ENCODE measurements around the gene TKTL1. TPM values are rescaled to one million over a fixed set of nuclear protein-coding genes. Genes with fewer than 3 reads are reported as not detected.

TKTL1 gene
- total and polyA plus RNA-seq, 2 of the 8 experiments (the other 6 are each of a cell fraction or from before 2014, with no cell fraction given), result 0.05 TPM; not detected in 1

- ChIA-PET POLR2A (ENCODE audit: partially characterized antibody) (no interaction called here), CTCF (ENCODE audit: partially characterized antibody) (interaction anchor here (0.7 kb wide), 1 partner anchor 13 kb away, joined by 3 read pairs; no protein-coding TSS in a partner anchor)
- H3K9ac ChIP-seq (replicated peaks in 1 of 4; ENCODE audit: extremely low read depth in 1 of 4, low read depth in 3 of 4, low read length in 3 of 4), result no peak overlapping the region
- H3K4me3 ChIP-seq (ENCODE audit: extremely low read depth in 1 of 4, insufficient read depth in 2 of 4, low read depth in 3 of 4, low read length in 4 of 4), result no peak overlapping the region
- no peak overlapping the region for H2AFZ ChIP-seq (ENCODE audit: low read length)
- no peak overlapping the region for H4K91ac ChIP-seq (replicated peaks; ENCODE audit: insufficient read length, low read length)
- no peak overlapping the region for H2BK20ac ChIP-seq (ENCODE audit: low read length)
- no peak overlapping the region for H3K4ac ChIP-seq (replicated peaks; ENCODE audit: insufficient read length, low read depth, low read length)
- no peaks in the 10 kb centered on the region for H3K4me1 ChIP-seq (replicated peaks in 1 of 4; ENCODE audit: control insufficient read depth in 3 of 4, insufficient read depth in 4 of 4, low read length in 3 of 4)
- no peak overlapping the region for H3K56ac ChIP-seq (replicated peaks; ENCODE audit: insufficient read length, low read depth, low read length)
- H3K18ac ChIP-seq (ENCODE audit: extremely low read depth, low read length), result no peak overlapping the region
- H3K36me3 ChIP-seq (ENCODE audit: control insufficient read depth in 2 of 4, insufficient read depth in 4 of 4, low read length in 3 of 4), result no peaks in the 10 kb centered on the region
- H4K5ac ChIP-seq (ENCODE audit: insufficient read length, low read depth, low read length), result no peak overlapping the region
- TF ChIP-seq TEAD4 (IDR thresholded peaks at IDR 0.05; ENCODE audit: low read depth, low read length) (no peak), GABPA (IDR thresholded peaks at IDR 0.05; ENCODE audit: borderline replicate concordance, insufficient read depth, low read length) (no peak), SUZ12 (IDR thresholded peaks at IDR 0.05; ENCODE audit: low read length) (no peak), NRF1 (IDR thresholded peaks at IDR 0.05; ENCODE audit: low read depth, low read length) (no peak), SIN3A (conservative IDR thresholded peaks at IDR 0.05 in 1 of 2, IDR thresholded peaks at IDR 0.05 in 1 of 2; ENCODE audit: low read depth in 1 of 2, low read length in 2 of 2) (no peak), ATF3 (IDR thresholded peaks at IDR 0.05; ENCODE audit: insufficient read depth, low read depth, low read length) (no peak), BCL11A (IDR thresholded peaks at IDR 0.05; ENCODE audit: low read depth in 2 of 2, low read length in 2 of 2) (no peak), CHD1 (IDR thresholded peaks at IDR 0.05; ENCODE audit: low read depth, low read length) (no peak), BACH1 (IDR thresholded peaks at IDR 0.05; ENCODE audit: low read length) (no peak), FOSL1 (IDR thresholded peaks at IDR 0.05; ENCODE audit: insufficient read depth, low read depth, low read length) (no peak)
- H3K23ac ChIP-seq (ENCODE audit: insufficient read length), result no peak overlapping the region
- H4K8ac ChIP-seq (ENCODE audit: extremely low read depth, insufficient read depth, low read length), result no peak overlapping the region
- H2BK120ac ChIP-seq (replicated peaks; ENCODE audit: low read depth, low read length), result no peak overlapping the region
- H2BK12ac ChIP-seq (ENCODE audit: low read depth, low read length), result no peak overlapping the region
- no peak for FAIRE-seq
- H2AK5ac ChIP-seq (ENCODE audit: low read depth, low read length), result no peak overlapping the region
- H3K9me3 ChIP-seq (ENCODE audit: insufficient read depth in 2 of 2, low read depth in 1 of 2, low read length in 1 of 2), result no peaks in the 10 kb centered on the region
- WGBS, 2 experiments (ENCODE audit: extremely low coverage in 1 of 2, insufficient coverage in 1 of 2, insufficient read length in 1 of 2, insufficient replicate concordance in 2 of 2, low coverage in 1 of 2, low lambda C conversion rate in 2 of 2, missing lambda C conversion rate in 1 of 2), result 88% methylated on average over 5 of the region's 10 CpGs; no CpG with 5 or more reads in 1 of the 2 experiments
- no peaks in the 10 kb centered on the region for H3K79me1 ChIP-seq (ENCODE audit: low read depth, low read length)
- no peaks in the 10 kb centered on the region for H3K27me3 ChIP-seq (replicated peaks in 1 of 4; ENCODE audit: control insufficient read depth in 3 of 4, extremely low read depth in 1 of 4, insufficient read depth in 3 of 4, low read length in 3 of 4)
- H4K20me1 ChIP-seq (replicated peaks in 1 of 2; ENCODE audit: control insufficient read depth in 1 of 2, insufficient read depth in 2 of 2, low read length in 2 of 2), result no peaks in the 10 kb centered on the region
- H3K79me2 ChIP-seq (ENCODE audit: control insufficient read depth in 1 of 2, insufficient read depth in 2 of 2, low read length in 2 of 2), result no peaks in the 10 kb centered on the region
- H3K14ac ChIP-seq (ENCODE audit: insufficient read length), result no peak overlapping the region
- no peak overlapping the region for H2BK5ac ChIP-seq (ENCODE audit: low read depth, low read length)
- no peak for DNase-seq (ENCODE audit: low read depth in 1 of 2, low spot score in 2 of 2)
- H3K23me2 ChIP-seq (ENCODE audit: low read depth, low read length), result no peaks in the 10 kb centered on the region
- no peak overlapping the region for H2BK15ac ChIP-seq (ENCODE audit: low read length)
- H3K4me2 ChIP-seq (ENCODE audit: insufficient read depth in 1 of 2, low read depth in 2 of 2, low read length in 2 of 2), result no peak overlapping the region
- H3K27ac ChIP-seq (ENCODE audit: low read depth, low read length), result no peak overlapping the region
Observed at GRCh38 chrX:154334496-154334895, 38.9 kb downstream of the TKTL1 start.
